ENCODE measurements around the gene LRRC25. TPM values are rescaled to one million over a fixed set of nuclear protein-coding genes. Genes with fewer than 3 reads are reported as not detected.

Gene LRRC25
- total RNA-seq, 1 experiment from 2014 or later, result not detected

- Mint-ChIP-seq H3K9me3 (no peaks in the 10 kb centered on the region; a peak in 2 of 5 replicates), H3K4me1 (peaks cover 44 to 60% of the 10 kb centered on the region in 2 experiments), H3K27ac (no peak overlapping the region; a peak in 1 of 7 replicates), H3K27me3 (ENCODE audit: low read depth) (peaks cover 46% of the 10 kb centered on the region), H3K36me3 (ENCODE audit: insufficient read depth in 1 of 3, low read depth in 3 of 3) (peaks cover 0 to 5% (median 0%) of the 10 kb centered on the region in 3 experiments; a peak in 1 of 7 replicates), H3K4me3 (no peak overlapping the region; a peak in 1 of 5 replicates)
- H2BK120ac ChIP-seq (ENCODE audit: low read depth, low read length, poor library complexity, severe bottlenecking), result no peak overlapping the region
- no peak for DNase-seq
- H3K23me2 ChIP-seq (ENCODE audit: insufficient read length, low read depth, low read length, poor library complexity, severe bottlenecking), result peaks cover 3% of the 10 kb centered on the region
- H2BK12ac ChIP-seq (ENCODE audit: insufficient read length, low read depth, low read length), result no peak overlapping the region
- H3T11ph ChIP-seq (ENCODE audit: low read length), result no peak overlapping the region
- H3K23ac ChIP-seq (ENCODE audit: insufficient read length, low read depth, low read length), result no peak overlapping the region
- no peak overlapping the region for H2AFZ ChIP-seq (ENCODE audit: low read length)
- H3K14ac ChIP-seq (ENCODE audit: insufficient read depth, low read length), result no peak overlapping the region; the same call in 1 of the 2 replicates
- H3K4me2 ChIP-seq (ENCODE audit: insufficient read depth, insufficient read length, low read length), result no peak overlapping the region
- TF ChIP-seq CTCF (conservative IDR thresholded peaks at IDR 0.05), result no peak
- H3K18ac ChIP-seq (ENCODE audit: insufficient read length, low read depth, low read length), result no peak overlapping the region
- H3K79me1 ChIP-seq (ENCODE audit: insufficient read depth, low read depth, low read length, poor library complexity, severe bottlenecking), result no peaks in the 10 kb centered on the region
- H4K8ac ChIP-seq (replicated peaks; ENCODE audit: insufficient read length, low read depth, low read length), result no peak overlapping the region
- H3K27ac ChIP-seq (ENCODE audit: insufficient read length, low read depth, low read length), result no peak overlapping the region
- no peak overlapping the region for H4K91ac ChIP-seq (ENCODE audit: insufficient read length, low read depth, low read length)
- no peak overlapping the region for H2BK5ac ChIP-seq (ENCODE audit: insufficient read length, low read length)
- no peak overlapping the region for H4K5ac ChIP-seq (ENCODE audit: insufficient read length, low read depth, low read length)
- no peak overlapping the region for H2BK15ac ChIP-seq (ENCODE audit: low read depth, low read length)
- H3K27me3 ChIP-seq (ENCODE audit: insufficient read depth, low read length), result no peaks in the 10 kb centered on the region; the same call in 1 of the 2 replicates
- no peaks in the 10 kb centered on the region for H4K20me1 ChIP-seq (ENCODE audit: control insufficient read depth, insufficient read depth, insufficient read length)
- H3K4ac ChIP-seq (ENCODE audit: low read depth, low read length), result no peak overlapping the region
- H2BK20ac ChIP-seq (ENCODE audit: low read depth, low read length, poor library complexity, severe bottlenecking), result no peak overlapping the region
- no CpG with 5 or more reads among the region's 14 CpGs for WGBS (ENCODE audit: extremely low coverage, insufficient read length, low lambda C conversion rate)
- no peak overlapping the region for H3K56ac ChIP-seq (ENCODE audit: insufficient read length, low read depth, low read length)
- H3K9me3 ChIP-seq (ENCODE audit: control insufficient read depth, low read depth, low read length), result no peaks in the 10 kb centered on the region
- H3K9ac ChIP-seq (ENCODE audit: extremely low read depth, insufficient read length, low read length), result no peak overlapping the region
- H3K79me2 ChIP-seq (ENCODE audit: insufficient read depth, low read length), result no peaks in the 10 kb centered on the region
- H2AK5ac ChIP-seq (ENCODE audit: insufficient read length, low read length), result no peak overlapping the region
- H3K4me1 ChIP-seq (ENCODE audit: insufficient read depth, low read length), result peaks cover 8% of the 10 kb centered on the region; the same call in 1 of the 2 replicates
Observed at GRCh38 chr19:18422530-18423191, 25.2 kb upstream of the LRRC25 start.
